Left lung (tissue), 10 donors: ENCODE measurements around the gene OTUB2. TPM values are rescaled to one million over a fixed set of nuclear protein-coding genes. Genes with fewer than 3 reads are reported as not detected.

Source experiments
- ATAC-seq: fragments of 200-7000 bp; cut with Tn5 transposase; one replicate; pipeline ENCODE4 v1.9.1; 2020; ENCODE audit warnings: moderate library complexity
- DNase-seq, 4 donors: peaks; one replicate each; pipeline ENCODE4 v3.0.0-alpha.2; 2013 to 2020
- H3K27ac ChIP-seq, 2 donors: fragments of 200-600 bp; sonication (generic) in 1 of 2; one replicate each; pipeline versions ENCODE4 v1.5.0 to v1.8.0; 2020 to 2021
- H3K27me3 ChIP-seq, 2 donors: fragments of 200-600 bp; sonication (generic) in 1 of 2; one replicate each; pipeline versions ENCODE4 v1.5.0 to v1.8.0; 2020 to 2021
- H3K36me3 ChIP-seq, 2 donors: fragments of 200-600 bp; sonication (generic) in 1 of 2; one replicate each; pipeline versions ENCODE4 v1.5.0 to v1.8.0; 2020 to 2021
- H3K4me1 ChIP-seq, 2 donors: fragments of 200-600 bp; one replicate each; pipeline ENCODE4 v1.8.0; 2021
- H3K4me3 ChIP-seq, 2 donors: fragments of 200-600 bp; sonication (generic) in 1 of 2; one replicate each; pipeline versions ENCODE4 v1.5.0 to v1.8.0; 2020 to 2021; ENCODE audit warnings: mild to moderate bottlenecking in 1 of 2
- H3K9me3 ChIP-seq, 2 donors: fragments of 200-600 bp; sonication (generic) in 1 of 2; one replicate each; pipeline versions ENCODE4 v1.5.0 to v1.8.0; 2020 to 2021
- CTCF ChIP-seq, 2 donors: fragments of 200-600 bp; sonication (generic) in 1 of 2; IDR thresholded peaks; one replicate each; pipeline versions ENCODE4 v1.5.0 to v1.8.0; 2021; ENCODE audit warnings: antibody characterized with exemption in 2 of 2
- intact Hi-C, 2 donors: fragments of 100-400 bp; cut with DNase I; formaldehyde crosslinking; loops; one replicate each; pipeline versions ENCODE4 v1.11.2 to v1.14.2; 2022
- polyA plus RNA-seq, 6 donors: library from polyadenylated mRNA; unstranded; fragments of 120-200 nt; gene quantifications; one replicate each; pipeline ENCODE4 v1.2.1, GENCODE V29; 2013; ENCODE audit not compliant: insufficient read length in 6 of 6
- total RNA-seq, 2 donors: library from RNA; stranded (reverse); fragmentation: NEBNext Ultra II Directional; extraction: Animal tissue kit (Norgen Biotek cat#: 25700); gene quantifications; one replicate each; pipeline ENCODE4 v1.2.1, GENCODE V29; 2021
- donor health status: DM: no; HTN: yes; CAD: no.
- donor health status: DM: no; HTN: no; CAD: no.

The OTUB2 gene
- total and polyA plus RNA-seq, 8 donors, result 1.2 to 5.4 (median 3.9) TPM

- no peak for ATAC-seq
- TF ChIP-seq CTCF (IDR thresholded peaks at IDR 0.05), result no peak
- intact Hi-C loops, result loop anchor here in 1 of 2 donors (10.0 kb wide), 1 partner anchor 89 kb away; no protein-coding TSS in a partner anchor
- Histone ChIP-seq H3K4me1 (peaks cover 3% of the 10 kb centered on the region in 2 donors), H3K27ac (no peak overlapping the region), H3K9me3 (no peaks in the 10 kb centered on the region), H3K4me3 (no peak overlapping the region), H3K36me3 (peaks cover 0 to 74% of the 10 kb centered on the region in 2 donors), H3K27me3 (no peaks in the 10 kb centered on the region)
- DNase-seq, result no peak
Measured at GRCh38 chr14:94045563-94046345, 19.6 kb downstream of the OTUB2 start.

- Histone ChIP-seq H3K36me3 (peaks cover 0 to 84% of the 10 kb centered on the region in 2 donors), H3K9me3 (no peaks in the 10 kb centered on the region), H3K27ac (no peak overlapping the region), H3K4me1 (peaks cover 1 to 2% of the 10 kb centered on the region in 2 donors), H3K27me3 (no peaks in the 10 kb centered on the region), H3K4me3 (no peak overlapping the region)
- DNase-seq, result no peak
- intact Hi-C loops, result loop anchor here in 1 of 2 donors (10.0 kb wide), 1 partner anchor 88 kb away; no protein-coding TSS in a partner anchor
- ATAC-seq, result no peak
- no peak for TF ChIP-seq CTCF (IDR thresholded peaks at IDR 0.05)
Measured at GRCh38 chr14:94046696-94047250, 20.6 kb downstream of the OTUB2 start.

- no peak overlapping the region for H3K4me3 ChIP-seq
- ATAC-seq (no peak), DNase-seq (no peak)
- H3K27me3 ChIP-seq, result no peaks in the 10 kb centered on the region
- H3K36me3 ChIP-seq, result peaks cover 0 to 92% of the 10 kb centered on the region in 2 donors
- no peak for TF ChIP-seq CTCF (IDR thresholded peaks at IDR 0.05)
- no peak overlapping the region for H3K27ac ChIP-seq
- intact Hi-C loops, result loop anchor here in 1 of 2 donors (10.0 kb wide), 1 partner anchor 87 kb away; no protein-coding TSS in a partner anchor
- H3K4me1 ChIP-seq, result no peaks in the 10 kb centered on the region
- no peaks in the 10 kb centered on the region for H3K9me3 ChIP-seq
Measured at GRCh38 chr14:94047581-94047980, 21.4 kb downstream of the OTUB2 start.

- peaks cover 0 to 100% of the 10 kb centered on the region in 2 donors for H3K36me3 ChIP-seq
- H3K27ac ChIP-seq, result no peak overlapping the region
Measured at GRCh38 chr14:94048691-94049624, 22.8 kb downstream of the OTUB2 start.

More at GRCh38 chr14:94048691-94049624, 22.8 kb downstream of the OTUB2 start:
- no peak for TF ChIP-seq CTCF (IDR thresholded peaks at IDR 0.05)
- ATAC-seq, result no peak
- H3K9me3 ChIP-seq, result no peaks in the 10 kb centered on the region
- H3K4me3 ChIP-seq, result no peak overlapping the region
- intact Hi-C loops, result loop anchor here in 1 of 2 donors (10.0 kb wide), 1 partner anchor 86 kb away; no protein-coding TSS in a partner anchor
- H3K27me3 ChIP-seq, result no peaks in the 10 kb centered on the region
- peak in 1 of 4 donors; percentile 44 for DNase-seq
- H3K4me1 ChIP-seq, result no peaks in the 10 kb centered on the region
